Trophoblast cell (in vitro differentiated cells and primary cell): Measurements from ENCODE around the gene NDE1.
"Not testable (repeated sequence)": the region's sequence is repeated elsewhere in the genome, so short reads cannot be mapped to it uniquely, and the experiment has no call there.

Experiments
- DNase-seq, 2 donors: peaks; one replicate each; pipeline ENCODE4 v3.0.0-alpha.2; 2016
- H2AFZ ChIP-seq: 2 replicates; pipeline ENCODE4 v1.6.1; 2013; ENCODE audit warnings: low read length, moderate library complexity, mild to moderate bottlenecking; ENCODE audit not compliant: insufficient read depth, poor library complexity
- H2AK5ac ChIP-seq: 2 replicates; pipeline ENCODE4 v1.6.1; 2013; ENCODE audit warnings: mild to moderate bottlenecking, low read length
- H2BK120ac ChIP-seq: 2 replicates; pipeline ENCODE4 v1.6.1; 2013; ENCODE audit warnings: low read length, mild to moderate bottlenecking, moderate library complexity; ENCODE audit not compliant: insufficient read depth, poor library complexity
- H2BK12ac ChIP-seq: 2 replicates; pipeline ENCODE4 v1.6.1; 2013; ENCODE audit warnings: mild to moderate bottlenecking, low read length, moderate library complexity
- H2BK5ac ChIP-seq: 2 replicates; pipeline ENCODE4 v1.6.1; 2013; ENCODE audit warnings: low read length, low read depth, moderate library complexity, mild to moderate bottlenecking; ENCODE audit not compliant: poor library complexity
- H3K14ac ChIP-seq: 2 replicates; pipeline ENCODE4 v1.6.1; 2013; ENCODE audit warnings: mild to moderate bottlenecking, low read length
- H3K18ac ChIP-seq: 2 replicates; pipeline ENCODE4 v1.6.1; 2013; ENCODE audit warnings: mild to moderate bottlenecking, low read length
- H3K23ac ChIP-seq: 2 replicates; pipeline ENCODE4 v1.6.1; 2013; ENCODE audit warnings: low read length
- H3K27ac ChIP-seq: 2 replicates; pipeline ENCODE4 v1.5.1; 2013; ENCODE audit warnings: low read depth, mild to moderate bottlenecking, inconsistent platforms, low read length, moderate library complexity
- H3K27me3 ChIP-seq: 2 replicates; pipeline ENCODE4 v1.6.1; 2013; ENCODE audit warnings: inconsistent platforms, mild to moderate bottlenecking, low read length, moderate library complexity; ENCODE audit not compliant: insufficient read depth
- H3K36me3 ChIP-seq, 2 experiments: 1 replicate in 1 of 2; 2 replicates in 1 of 2; pipeline ENCODE4 v1.6.1; 2013; ENCODE audit warnings: low read length in 2 of 2, mild to moderate bottlenecking in 2 of 2, moderate library complexity in 1 of 2; ENCODE audit not compliant: insufficient read depth in 2 of 2, control insufficient read depth in 1 of 2
- H3K4ac ChIP-seq: 2 replicates; pipeline ENCODE4 v1.6.1; 2013; ENCODE audit warnings: low read depth, mild to moderate bottlenecking, low read length, moderate library complexity
- H3K4me1 ChIP-seq, 2 experiments: 1 replicate in 1 of 2; 2 replicates in 1 of 2; pipeline ENCODE4 v1.6.1; 2013; ENCODE audit warnings: low read length in 2 of 2, mild to moderate bottlenecking in 2 of 2, moderate library complexity in 1 of 2; ENCODE audit not compliant: insufficient read depth in 2 of 2, control insufficient read depth in 1 of 2
- H3K4me2 ChIP-seq: 2 replicates; pipeline ENCODE4 v1.6.1; 2013; ENCODE audit warnings: inconsistent platforms, mild to moderate bottlenecking, low read length, moderate library complexity
- H3K4me3 ChIP-seq: 2 replicates; pipeline ENCODE4 v1.5.1; 2013; ENCODE audit warnings: mild to moderate bottlenecking, low read depth, low read length, inconsistent platforms
- H3K79me1 ChIP-seq: one replicate; pipeline ENCODE4 v1.6.1; 2013; ENCODE audit warnings: low read length
- H3K79me2 ChIP-seq: 2 replicates; pipeline ENCODE4 v1.6.1; 2013; ENCODE audit warnings: low read length, mild to moderate bottlenecking; ENCODE audit not compliant: control insufficient read depth, insufficient read depth, poor library complexity
- H3K9ac ChIP-seq: 2 replicates; pipeline ENCODE4 v1.6.1; 2013; ENCODE audit warnings: mild to moderate bottlenecking, low read length
- H3K9me3 ChIP-seq: 2 replicates; pipeline ENCODE4 v1.6.1; 2013; ENCODE audit warnings: low read depth, mild to moderate bottlenecking, control low read depth, inconsistent platforms, low read length; ENCODE audit not compliant: insufficient read depth
- H4K12ac ChIP-seq: 2 replicates; pipeline ENCODE4 v1.6.1; 2013; ENCODE audit warnings: low read depth, mild to moderate bottlenecking, low read length, moderate library complexity
- H4K8ac ChIP-seq: 2 replicates; pipeline ENCODE4 v1.6.1; 2013; ENCODE audit warnings: low read depth, mild to moderate bottlenecking, low read length, moderate library complexity
- H4K91ac ChIP-seq: one replicate; pipeline ENCODE4 v1.6.1; 2013; ENCODE audit warnings: low read depth, mild to moderate bottlenecking, low read length, moderate library complexity
- WGBS: extraction: QIAGEN DNeasy Blood & Tissue Kit; methylation state at CpG from one replicate; pipeline ENCODE4 v1.1.7; 2013; ENCODE audit warnings: missing lambda C conversion rate; ENCODE audit not compliant: insufficient read length, insufficient coverage; ENCODE audit errors: extremely low coverage; 5-methylcytosine and 5-hydroxymethylcytosine counted together

NDE1 gene

GRCh38 chr16:15643048-15643945 lies 6.7 kb upstream of the NDE1 start, which contains the start of gene MARF1:
Gene MARF1 (minus strand): TSS chr16:15643154. CDS start chr16:15639233, 3,921 bp downstream.
- Histone ChIP-seq H3K27me3 (no peaks in the 10 kb centered on the region), H3K79me2 (peaks cover 5% of the 10 kb centered on the region), H3K23ac (no peak within 1 kb of the TSS), H3K4me1 (peaks cover 4% of the 10 kb centered on the region in 2 experiments), H3K79me1 (peaks cover 6% of the 10 kb centered on the region), H3K9ac (peak within 1 kb of the TSS; percentile 98), H3K18ac (peak within 1 kb of the TSS; percentile 91), H3K14ac (peak within 1 kb of the TSS; percentile 89), H2BK5ac (peak within 1 kb of the TSS; percentile 87), H3K4me3 (peak within 1 kb of the TSS; percentile 98), H3K9me3 (no peaks in the 10 kb centered on the region), H2BK120ac (peak within 1 kb of the TSS; percentile 64), H4K8ac (peak within 1 kb of the TSS; percentile 96), H4K91ac (peak within 1 kb of the TSS; percentile 95), H2AK5ac (peak within 1 kb of the TSS; percentile 79), H3K4me2 (peak within 1 kb of the TSS; percentile 83), H2BK12ac (no peak within 1 kb of the TSS), H3K36me3 (peaks cover 2 to 5% of the 10 kb centered on the region in 2 experiments), H3K4ac (peak within 1 kb of the TSS; percentile 80), H4K12ac (peak within 1 kb of the TSS; percentile 95), H3K27ac (peak within 1 kb of the TSS; percentile 92), H2AFZ (peak within 1 kb of the TSS; percentile 90)
- no CpG with 5 or more reads among the region's 58 CpGs for WGBS
- DNase-seq: peak; percentile 95 to 98

GRCh38 chr16:15643946-15644250 lies 6.1 kb upstream of the NDE1 start:
- Histone ChIP-seq H2AK5ac (no peak overlapping the region), H3K79me1 (peaks cover 6% of the 10 kb centered on the region)

GRCh38 chr16:15644267-15644961 lies 5.6 kb upstream of the NDE1 start:
- Histone ChIP-seq H2AK5ac (no peak overlapping the region), H2AFZ (no peak overlapping the region), H2BK5ac (no peak overlapping the region), H3K18ac (no peak overlapping the region), H3K4ac (no peak overlapping the region), H4K8ac (no peak overlapping the region), H4K91ac (no peak overlapping the region), H3K4me1 (peaks cover 4% of the 10 kb centered on the region in 2 experiments), H3K9me3 (no peaks in the 10 kb centered on the region), H2BK12ac (no peak overlapping the region), H3K14ac (no peak overlapping the region), H3K27ac (no peak overlapping the region), H3K36me3 (no peaks in the 10 kb centered on the region), H3K79me2 (peaks cover 5% of the 10 kb centered on the region), H3K23ac (no peak overlapping the region), H3K27me3 (no peaks in the 10 kb centered on the region), H4K12ac (no peak overlapping the region), H3K79me1 (peaks cover 6% of the 10 kb centered on the region), H2BK120ac (no peak overlapping the region), H3K4me2 (no peak overlapping the region), H3K4me3 (no peak overlapping the region), H3K9ac (no peak overlapping the region)
- WGBS: no CpG with 5 or more reads among the region's 9 CpGs
- peak in 1 of 2 donors; percentile 16 for DNase-seq

More at GRCh38 chr16:15643946-15644250, 6.1 kb upstream of the NDE1 start:
- H3K27me3 ChIP-seq: no peaks in the 10 kb centered on the region
- peaks cover 5% of the 10 kb centered on the region for H3K79me2 ChIP-seq
- no peak overlapping the region for H3K27ac ChIP-seq
- peak overlapping the region; percentile 68 for H3K4me2 ChIP-seq
- no peak overlapping the region for H3K18ac ChIP-seq
- H3K9me3 ChIP-seq: no peaks in the 10 kb centered on the region
- no peak overlapping the region for H3K23ac ChIP-seq
- no peak overlapping the region for H2AFZ ChIP-seq
- no CpG with 5 or more reads among the region's 4 CpGs for WGBS
- H2BK5ac ChIP-seq: no peak overlapping the region
- no peak overlapping the region for H3K14ac ChIP-seq
- H3K4me3 ChIP-seq: no peak overlapping the region
- no peak overlapping the region for H3K4ac ChIP-seq
- H3K9ac ChIP-seq: no peak overlapping the region
- peaks cover 0 to 2% of the 10 kb centered on the region in 2 experiments for H3K36me3 ChIP-seq
- no peak overlapping the region for H2BK120ac ChIP-seq
- no peak for DNase-seq
- H4K12ac ChIP-seq: no peak overlapping the region
- H4K8ac ChIP-seq: peak overlapping the region; percentile 95
- H3K4me1 ChIP-seq: peaks cover 4% of the 10 kb centered on the region in 2 experiments
- no peak overlapping the region for H4K91ac ChIP-seq
- H2BK12ac ChIP-seq: no peak overlapping the region

- H3K4ac ChIP-seq, H3K9me3 ChIP-seq, H3K4me3 ChIP-seq, H3K36me3 ChIP-seq, H3K27ac ChIP-seq, H3K18ac ChIP-seq, H3K14ac ChIP-seq, H3K79me2 ChIP-seq, H3K9ac ChIP-seq, H2BK12ac ChIP-seq, H3K4me2 ChIP-seq, H3K79me1 ChIP-seq, H2BK5ac ChIP-seq, H2BK120ac ChIP-seq, H3K23ac ChIP-seq, H3K4me1 ChIP-seq, H2AFZ ChIP-seq, H4K8ac ChIP-seq, H2AK5ac ChIP-seq, H4K12ac ChIP-seq, H4K91ac ChIP-seq, H3K27me3 ChIP-seq: not testable (repeated sequence)
- WGBS: no CpG with 5 or more reads among the region's 10 CpGs
- peak; percentile 57 to 69 for DNase-seq
Observed at GRCh38 chr16:15644962-15645465, 5.0 kb upstream of the NDE1 start.
